ENCODE measurements around the gene GSK3B. TPM values are rescaled to one million over a fixed set of nuclear protein-coding genes. Genes with fewer than 3 reads are reported as not detected.

Gene GSK3B
- polyA plus RNA-seq, 1 experiment, result 43.4 TPM

DNA sequence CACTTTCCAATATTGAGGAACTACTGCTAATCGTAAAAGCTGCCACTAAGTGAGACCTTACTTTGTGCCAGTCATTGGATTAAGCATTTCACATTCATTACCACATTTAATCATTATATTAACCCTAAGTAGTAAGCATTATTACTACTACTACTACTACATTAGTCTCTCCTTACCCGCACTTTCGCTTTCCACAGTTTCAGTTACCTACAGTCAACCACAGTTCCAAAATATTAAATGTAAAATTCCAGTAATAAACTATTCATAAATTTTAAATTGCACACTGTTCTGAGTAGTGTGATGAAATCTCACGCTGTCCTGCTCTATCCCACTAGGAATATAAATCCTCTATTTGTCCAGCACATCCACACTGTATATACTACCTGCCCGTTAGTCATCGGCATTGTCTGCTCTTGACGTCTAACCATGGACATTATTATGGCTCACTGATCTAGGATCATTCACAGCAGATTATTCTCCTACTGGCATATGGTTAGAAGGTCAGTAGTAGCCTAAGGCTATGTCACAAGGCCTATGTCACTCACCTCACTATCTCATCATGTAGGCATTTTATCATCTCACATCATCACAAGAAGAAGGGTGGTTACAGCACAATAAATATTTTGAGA, 121.1 kb downstream of the GSK3B start:
- H3K9me3 ChIP-seq (ENCODE audit: control insufficient read depth, insufficient read depth, low read length), result no peaks in the 10 kb centered on the region
- ChIA-PET CTCF (no interaction called here), POLR2A (no interaction called here)
- TF ChIP-seq, protein P1, sequence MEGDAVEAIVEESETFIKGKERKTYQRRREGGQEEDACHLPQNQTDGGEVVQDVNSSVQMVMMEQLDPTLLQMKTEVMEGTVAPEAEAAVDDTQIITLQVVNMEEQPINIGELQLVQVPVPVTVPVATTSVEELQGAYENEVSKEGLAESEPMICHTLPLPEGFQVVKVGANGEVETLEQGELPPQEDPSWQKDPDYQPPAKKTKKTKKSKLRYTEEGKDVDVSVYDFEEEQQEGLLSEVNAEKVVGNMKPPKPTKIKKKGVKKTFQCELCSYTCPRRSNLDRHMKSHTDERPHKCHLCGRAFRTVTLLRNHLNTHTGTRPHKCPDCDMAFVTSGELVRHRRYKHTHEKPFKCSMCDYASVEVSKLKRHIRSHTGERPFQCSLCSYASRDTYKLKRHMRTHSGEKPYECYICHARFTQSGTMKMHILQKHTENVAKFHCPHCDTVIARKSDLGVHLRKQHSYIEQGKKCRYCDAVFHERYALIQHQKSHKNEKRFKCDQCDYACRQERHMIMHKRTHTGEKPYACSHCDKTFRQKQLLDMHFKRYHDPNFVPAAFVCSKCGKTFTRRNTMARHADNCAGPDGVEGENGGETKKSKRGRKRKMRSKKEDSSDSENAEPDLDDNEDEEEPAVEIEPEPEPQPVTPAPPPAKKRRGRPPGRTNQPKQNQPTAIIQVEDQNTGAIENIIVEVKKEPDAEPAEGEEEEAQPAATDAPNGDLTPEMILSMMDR (IDR thresholded peaks at IDR 0.05; ENCODE audit: low read depth, low read length), result no peak
- no peaks in the 10 kb centered on the region for H3K27me3 ChIP-seq (ENCODE audit: control insufficient read depth, insufficient read depth, low read length)
- H3K27ac ChIP-seq (ENCODE audit: low read depth, low read length), result no peak overlapping the region
- DNase-seq (ENCODE audit: low read depth, low spot score), result no peak
- no peak overlapping the region for H3K4me3 ChIP-seq (ENCODE audit: low read depth, low read length)

- Histone ChIP-seq H3K4me3 (ENCODE audit: low read depth, low read length) (no peak overlapping the region), H3K27ac (ENCODE audit: low read depth, low read length) (no peak overlapping the region), H3K9me3 (ENCODE audit: control insufficient read depth, insufficient read depth, low read length) (no peaks in the 10 kb centered on the region), H3K27me3 (ENCODE audit: control insufficient read depth, insufficient read depth, low read length) (no peaks in the 10 kb centered on the region)
- ChIA-PET POLR2A (no interaction called here), CTCF (no interaction called here)
- TF ChIP-seq, protein P1 (IDR thresholded peaks at IDR 0.05; ENCODE audit: low read depth, low read length), result no peak
- no peak for DNase-seq (ENCODE audit: low read depth, low spot score)
Measured at GRCh38 chr3:119969759-119970158, 124.5 kb downstream of the GSK3B start.

- no peak for DNase-seq (ENCODE audit: low read depth, low spot score)
- no peaks in the 10 kb centered on the region for H3K9me3 ChIP-seq (ENCODE audit: control insufficient read depth, insufficient read depth, low read length)
Measured at GRCh38 chr3:119967353-119968006, 126.8 kb downstream of the GSK3B start.

GRCh38 chr3:119965692-119966091, 128.6 kb downstream of the GSK3B start:
- H3K4me3 ChIP-seq (ENCODE audit: low read depth, low read length), result no peak overlapping the region
- CTCF ChIA-PET, result no interaction called here
- DNase-seq (ENCODE audit: low read depth, low spot score), result no peak

More at GRCh38 chr3:119967353-119968006, 126.8 kb downstream of the GSK3B start:
- ChIA-PET CTCF (no interaction called here), POLR2A (no interaction called here)
- TF ChIP-seq, protein P1 (IDR thresholded peaks at IDR 0.05; ENCODE audit: low read depth, low read length), result no peak
- Histone ChIP-seq H3K4me3 (ENCODE audit: low read depth, low read length) (no peak overlapping the region), H3K27me3 (ENCODE audit: control insufficient read depth, insufficient read depth, low read length) (no peaks in the 10 kb centered on the region), H3K27ac (ENCODE audit: low read depth, low read length) (no peak overlapping the region)

DNA sequence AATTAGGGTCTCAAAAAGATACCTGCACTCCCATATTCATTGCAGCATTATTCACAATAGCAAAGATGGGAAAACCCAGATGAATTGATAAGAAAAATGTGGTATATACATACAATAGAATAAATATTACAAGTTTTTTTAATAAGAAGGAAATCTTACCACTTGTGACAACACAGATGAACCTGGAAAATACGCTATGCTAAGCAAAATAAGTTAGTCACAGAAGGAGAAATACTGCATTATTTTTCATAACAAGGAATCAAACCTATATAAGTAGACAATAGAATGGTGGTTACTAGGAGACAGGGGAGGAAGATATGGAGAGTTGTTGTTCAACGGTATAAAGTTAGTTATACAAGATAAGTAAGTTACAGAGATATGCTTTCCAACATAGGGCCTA, 130.0 kb downstream of the GSK3B start:
- CTCF ChIA-PET, result interaction anchor here (0.6 kb wide), 2 partner anchors 9 to 12 kb away, joined by 5 to 8 read pairs; no protein-coding TSS in a partner anchor
- no peaks in the 10 kb centered on the region for H3K27me3 ChIP-seq (ENCODE audit: control insufficient read depth, insufficient read depth, low read length)
- H3K9me3 ChIP-seq (ENCODE audit: control insufficient read depth, insufficient read depth, low read length), result no peaks in the 10 kb centered on the region
- no peak overlapping the region for H3K4me3 ChIP-seq (ENCODE audit: low read depth, low read length)
- POLR2A ChIA-PET, result interaction anchor here (0.7 kb wide), 1 partner anchor 49 kb away, joined by 6 read pairs; no protein-coding TSS in a partner anchor
- DNase-seq (ENCODE audit: low read depth, low spot score), result no peak
- TF ChIP-seq, protein P1 (IDR thresholded peaks at IDR 0.05; ENCODE audit: low read depth, low read length), result no peak
- no peak overlapping the region for H3K27ac ChIP-seq (ENCODE audit: low read depth, low read length)

More at GRCh38 chr3:119965692-119966091, 128.6 kb downstream of the GSK3B start:
- Histone ChIP-seq H3K27ac (ENCODE audit: low read depth, low read length) (no peak overlapping the region), H3K27me3 (ENCODE audit: control insufficient read depth, insufficient read depth, low read length) (no peaks in the 10 kb centered on the region), H3K9me3 (ENCODE audit: control insufficient read depth, insufficient read depth, low read length) (no peaks in the 10 kb centered on the region)
- TF ChIP-seq, protein P1 (IDR thresholded peaks at IDR 0.05; ENCODE audit: low read depth, low read length), result no peak
- POLR2A ChIA-PET, result no interaction called here

All from AG04450 (cell line).